Gastrocnemius medialis (tissue), 4 donors: ENCODE data around the gene GALNT9.

Experiments used
- CTCF ChIP-seq, 5 experiments: fragments of 450-650 bp in 3 of 5; fragments of 200-600 bp in 2 of 5; sonication (generic) in 2 of 5; IDR thresholded peaks in 4 of 5; conservative IDR thresholded peaks in 1 of 5; 1 replicate in 4 of 5; 2 replicates in 1 of 5; pipeline ENCODE4 v1.5.1; 2016 to 2019; ENCODE audit warnings: antibody characterized with exemption in 5 of 5, mild to moderate bottlenecking in 3 of 5, moderate library complexity in 3 of 5
- POLR2A ChIP-seq, 2 donors: fragments of 450-650 bp; IDR thresholded peaks; one replicate each; pipeline ENCODE4 v1.6.1; 2017; ENCODE audit warnings: antibody characterized with exemption in 2 of 2, mild to moderate bottlenecking in 2 of 2, moderate library complexity in 2 of 2

GRCh38 chr12:132266370-132266769, 63.0 kb downstream of the GALNT9 start:
- TF ChIP-seq CTCF (IDR thresholded peaks at IDR 0.05 in 4 of 5, conservative IDR thresholded peaks at IDR 0.05 in 1 of 5) (no peak), POLR2A (IDR thresholded peaks at IDR 0.05) (no peak)
